Liver (tissue), 9 donors: ENCODE measurements around the gene AFF4. TPM values are rescaled to one million over a fixed set of nuclear protein-coding genes. Genes with fewer than 3 reads are reported as not detected.
A peak's percentile ranks its signal among the peaks of the same experiment; 100 is the strongest.

ENCODE experiments used
- DNase-seq: peaks from one replicate; pipeline ENCODE4 v3.0.0-alpha.2; 2017; ENCODE audit warnings: low spot score
- H3K27ac ChIP-seq, 2 donors: one replicate each; pipeline ENCODE4 v1.7.0; 2013; ENCODE audit warnings: inconsistent platforms in 2 of 2, low read length in 2 of 2, control low read depth in 1 of 2, low read depth in 1 of 2, mild to moderate bottlenecking in 1 of 2
- H3K27me3 ChIP-seq, 4 donors: one replicate each; pipeline versions ENCODE4 v1.6.1 to v1.7.0; 2013; ENCODE audit warnings: low read length in 3 of 4, inconsistent platforms in 1 of 4, mild to moderate bottlenecking in 1 of 4, moderate library complexity in 1 of 4; ENCODE audit not compliant: control insufficient read depth in 4 of 4, insufficient read depth in 4 of 4
- H3K36me3 ChIP-seq, 4 donors: one replicate each; pipeline versions ENCODE4 v1.6.1 to v1.7.0; 2013; ENCODE audit warnings: low read length in 3 of 4, mild to moderate bottlenecking in 3 of 4, low read depth in 1 of 4, moderate library complexity in 1 of 4; ENCODE audit not compliant: control insufficient read depth in 4 of 4, insufficient read depth in 3 of 4
- H3K4me1 ChIP-seq, 4 donors: one replicate each; pipeline versions ENCODE4 v1.6.1 to v1.7.0; 2013; ENCODE audit warnings: low read length in 3 of 4, mild to moderate bottlenecking in 3 of 4, moderate library complexity in 1 of 4; ENCODE audit not compliant: control insufficient read depth in 4 of 4, insufficient read depth in 4 of 4
- H3K4me3 ChIP-seq, 3 donors: one replicate each; pipeline versions ENCODE4 v1.6.1 to v1.7.0; 2013; ENCODE audit warnings: low read length in 3 of 3, control low read depth in 1 of 3, low read depth in 1 of 3, mild to moderate bottlenecking in 1 of 3
- H3K9ac ChIP-seq, 2 donors: one replicate each; pipeline ENCODE4 v1.7.0; 2013; ENCODE audit warnings: low read length in 2 of 2, mild to moderate bottlenecking in 2 of 2, moderate library complexity in 2 of 2, control low read depth in 1 of 2, low read depth in 1 of 2
- H3K9me3 ChIP-seq, 4 donors: one replicate each; pipeline versions ENCODE4 v1.6.1 to v1.7.0; 2013; ENCODE audit warnings: low read length in 3 of 4; ENCODE audit not compliant: control insufficient read depth in 4 of 4
- EGR1 ChIP-seq, 2 donors: IDR thresholded peaks; 2 replicates each; pipeline ENCODE4 v1.6.1; 2016 to 2018; ENCODE audit warnings: antibody characterized with exemption in 2 of 2, low read depth in 2 of 2
- FOXA1 ChIP-seq: IDR thresholded peaks from 2 replicates; pipeline ENCODE4 v1.6.1; 2016; ENCODE audit warnings: antibody characterized with exemption
- FOXA2 ChIP-seq: IDR thresholded peaks from 2 replicates; pipeline ENCODE4 v1.6.1; 2016; ENCODE audit warnings: antibody characterized with exemption
- GABPA ChIP-seq, 2 donors: IDR thresholded peaks in 1 of 2; conservative IDR thresholded peaks in 1 of 2; 2 replicates each; pipeline ENCODE4 v1.6.1; 2016; ENCODE audit warnings: antibody characterized with exemption in 2 of 2, mild to moderate bottlenecking in 1 of 2, moderate library complexity in 1 of 2
- HNF4A ChIP-seq, 2 donors: conservative IDR thresholded peaks; 2 replicates each; pipeline ENCODE4 v1.6.1; 2016; ENCODE audit warnings: antibody characterized with exemption in 2 of 2, mild to moderate bottlenecking in 2 of 2
- JUND ChIP-seq, 2 donors: IDR thresholded peaks; 2 replicates each; pipeline ENCODE4 v1.6.1; 2016; ENCODE audit warnings: antibody characterized with exemption in 2 of 2
- NR2F2 ChIP-seq: IDR thresholded peaks from 2 replicates; pipeline ENCODE4 v1.6.1; 2016; ENCODE audit warnings: antibody characterized with exemption
- RAD21 ChIP-seq, 2 donors: IDR thresholded peaks; 2 replicates each; pipeline ENCODE4 v1.6.1; 2016; ENCODE audit warnings: antibody characterized with exemption in 2 of 2, mild to moderate bottlenecking in 2 of 2
- RXRA ChIP-seq, 2 donors: IDR thresholded peaks; 2 replicates each; pipeline ENCODE4 v1.6.1; 2017 to 2018; ENCODE audit warnings: antibody characterized with exemption in 2 of 2, mild to moderate bottlenecking in 1 of 2
- SP1 ChIP-seq: IDR thresholded peaks from 2 replicates; pipeline ENCODE4 v1.6.1; 2018; ENCODE audit warnings: antibody characterized with exemption, mild to moderate bottlenecking
- TAF1 ChIP-seq: conservative IDR thresholded peaks from 2 replicates; pipeline ENCODE4 v1.6.1; 2016; ENCODE audit warnings: antibody characterized with exemption, mild to moderate bottlenecking
- YY1 ChIP-seq: IDR thresholded peaks from 2 replicates; pipeline ENCODE4 v1.6.1; 2016; ENCODE audit warnings: antibody characterized with exemption, mild to moderate bottlenecking
- WGBS: extraction: QIAGEN DNeasy Blood & Tissue Kit; methylation state at CpG from one replicate; pipeline ENCODE4 v1.1.7; 2013; 5-methylcytosine and 5-hydroxymethylcytosine counted together
- polyA plus RNA-seq, 2 donors: library from polyadenylated mRNA; stranded (reverse) in 1 of 2; unstranded in 1 of 2; fragments of 200-250 nt in 1 of 2; fragments of >200 nt in 1 of 2; fragmentation: Nextera tagmentation in 1 of 2; extraction: Ambion mirVana in 1 of 2; gene quantifications; one replicate each; pipeline versions ENCODE4 v1.2.1 to v1.2.3, GENCODE V29; 2013 to 2015
- total RNA-seq, 2 donors: library from RNA; depleted of rRNA; stranded (reverse); fragments of >200 nt; gene quantifications; one replicate each; pipeline ENCODE4 v1.2.3, GENCODE V29; 2014
- TF ChIP-seq, protein P1 (sequence below): IDR thresholded peaks from 2 replicates; pipeline ENCODE4 v1.6.1; 2016; ENCODE audit warnings: antibody characterized with exemption
- TF ChIP-seq, protein P2 (sequence below): fragments of 150-350 bp; IDR thresholded peaks from 2 replicates; pipeline ENCODE4 v1.5.1; 2017; ENCODE audit warnings: improper control_type of control experiment, low read depth, low read length; ENCODE audit not compliant: missing input control
- TF ChIP-seq, protein P3 (sequence below): IDR thresholded peaks from 2 replicates; pipeline ENCODE4 v1.6.1; 2016; ENCODE audit warnings: antibody characterized with exemption
- TF ChIP-seq, protein P4 (sequence below): IDR thresholded peaks from 2 replicates; pipeline ENCODE4 v1.6.1; 2016; ENCODE audit warnings: antibody characterized with exemption
- donor health status: healthy.
- donor health status: healthy.
- donor health status: healthy.
- donor health status: healthy.
- donor health status: healthy.

The AFF4 gene
- total and polyA plus RNA-seq, 4 donors, result 5.5 to 19.1 (median 16.9) TPM

DNA sequence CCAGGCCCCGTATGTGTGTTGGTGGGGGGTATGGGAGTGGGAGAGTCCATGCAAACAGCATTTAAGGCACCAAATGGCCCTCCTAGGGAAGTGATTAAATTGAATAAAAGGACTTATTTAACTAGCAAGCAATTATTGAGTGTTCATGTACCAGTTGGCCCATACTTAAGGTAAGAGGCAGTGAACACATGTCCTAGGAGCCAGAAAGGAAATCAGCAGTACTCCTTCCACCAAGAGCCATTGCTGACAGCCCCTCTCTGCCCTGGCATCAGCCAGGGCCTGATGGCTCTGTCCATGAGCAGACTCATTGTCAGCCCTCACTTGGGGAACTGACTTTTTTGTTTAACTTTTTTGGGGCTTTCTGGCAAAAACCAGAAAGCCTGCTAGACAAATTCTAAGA is 122.5 kb downstream of the AFF4 start:
- Histone ChIP-seq H3K4me1 (peaks cover 6 to 42% (median 15%) of the 10 kb centered on the region in 4 donors), H3K9me3 (no peaks in the 10 kb centered on the region), H3K27me3 (no peaks in the 10 kb centered on the region), H3K27ac (peak overlapping the region; percentile 91 to 98), H3K4me3 (no peak overlapping the region), H3K9ac (no peak overlapping the region), H3K36me3 (no peaks in the 10 kb centered on the region)
- DNase-seq, result no peak
- WGBS, result 38% methylated on average over 1 of the region's 1 CpG
- TF ChIP-seq, protein P1, sequence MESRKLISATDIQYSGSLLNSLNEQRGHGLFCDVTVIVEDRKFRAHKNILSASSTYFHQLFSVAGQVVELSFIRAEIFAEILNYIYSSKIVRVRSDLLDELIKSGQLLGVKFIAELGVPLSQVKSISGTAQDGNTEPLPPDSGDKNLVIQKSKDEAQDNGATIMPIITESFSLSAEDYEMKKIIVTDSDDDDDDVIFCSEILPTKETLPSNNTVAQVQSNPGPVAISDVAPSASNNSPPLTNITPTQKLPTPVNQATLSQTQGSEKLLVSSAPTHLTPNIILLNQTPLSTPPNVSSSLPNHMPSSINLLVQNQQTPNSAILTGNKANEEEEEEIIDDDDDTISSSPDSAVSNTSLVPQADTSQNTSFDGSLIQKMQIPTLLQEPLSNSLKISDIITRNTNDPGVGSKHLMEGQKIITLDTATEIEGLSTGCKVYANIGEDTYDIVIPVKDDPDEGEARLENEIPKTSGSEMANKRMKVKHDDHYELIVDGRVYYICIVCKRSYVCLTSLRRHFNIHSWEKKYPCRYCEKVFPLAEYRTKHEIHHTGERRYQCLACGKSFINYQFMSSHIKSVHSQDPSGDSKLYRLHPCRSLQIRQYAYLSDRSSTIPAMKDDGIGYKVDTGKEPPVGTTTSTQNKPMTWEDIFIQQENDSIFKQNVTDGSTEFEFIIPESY, result no peak
- TF ChIP-seq RAD21 (IDR thresholded peaks at IDR 0.05) (no peak), RXRA (IDR thresholded peaks at IDR 0.05) (no peak), FOXA2 (no peak), YY1 (no peak), HNF4A (conservative IDR thresholded peaks at IDR 0.05) (no peak), SP1 (no peak), FOXA1 (no peak), GABPA (IDR thresholded peaks at IDR 0.05 in 1 of 2, conservative IDR thresholded peaks at IDR 0.05 in 1 of 2) (no peak)
- TF ChIP-seq, protein P2, sequence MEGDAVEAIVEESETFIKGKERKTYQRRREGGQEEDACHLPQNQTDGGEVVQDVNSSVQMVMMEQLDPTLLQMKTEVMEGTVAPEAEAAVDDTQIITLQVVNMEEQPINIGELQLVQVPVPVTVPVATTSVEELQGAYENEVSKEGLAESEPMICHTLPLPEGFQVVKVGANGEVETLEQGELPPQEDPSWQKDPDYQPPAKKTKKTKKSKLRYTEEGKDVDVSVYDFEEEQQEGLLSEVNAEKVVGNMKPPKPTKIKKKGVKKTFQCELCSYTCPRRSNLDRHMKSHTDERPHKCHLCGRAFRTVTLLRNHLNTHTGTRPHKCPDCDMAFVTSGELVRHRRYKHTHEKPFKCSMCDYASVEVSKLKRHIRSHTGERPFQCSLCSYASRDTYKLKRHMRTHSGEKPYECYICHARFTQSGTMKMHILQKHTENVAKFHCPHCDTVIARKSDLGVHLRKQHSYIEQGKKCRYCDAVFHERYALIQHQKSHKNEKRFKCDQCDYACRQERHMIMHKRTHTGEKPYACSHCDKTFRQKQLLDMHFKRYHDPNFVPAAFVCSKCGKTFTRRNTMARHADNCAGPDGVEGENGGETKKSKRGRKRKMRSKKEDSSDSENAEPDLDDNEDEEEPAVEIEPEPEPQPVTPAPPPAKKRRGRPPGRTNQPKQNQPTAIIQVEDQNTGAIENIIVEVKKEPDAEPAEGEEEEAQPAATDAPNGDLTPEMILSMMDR, result no peak
- TF ChIP-seq, protein P3, sequence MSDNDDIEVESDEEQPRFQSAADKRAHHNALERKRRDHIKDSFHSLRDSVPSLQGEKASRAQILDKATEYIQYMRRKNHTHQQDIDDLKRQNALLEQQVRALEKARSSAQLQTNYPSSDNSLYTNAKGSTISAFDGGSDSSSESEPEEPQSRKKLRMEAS, result no peak
- TF ChIP-seq, protein P4, sequence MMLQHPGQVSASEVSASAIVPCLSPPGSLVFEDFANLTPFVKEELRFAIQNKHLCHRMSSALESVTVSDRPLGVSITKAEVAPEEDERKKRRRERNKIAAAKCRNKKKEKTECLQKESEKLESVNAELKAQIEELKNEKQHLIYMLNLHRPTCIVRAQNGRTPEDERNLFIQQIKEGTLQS, result no peak

DNA sequence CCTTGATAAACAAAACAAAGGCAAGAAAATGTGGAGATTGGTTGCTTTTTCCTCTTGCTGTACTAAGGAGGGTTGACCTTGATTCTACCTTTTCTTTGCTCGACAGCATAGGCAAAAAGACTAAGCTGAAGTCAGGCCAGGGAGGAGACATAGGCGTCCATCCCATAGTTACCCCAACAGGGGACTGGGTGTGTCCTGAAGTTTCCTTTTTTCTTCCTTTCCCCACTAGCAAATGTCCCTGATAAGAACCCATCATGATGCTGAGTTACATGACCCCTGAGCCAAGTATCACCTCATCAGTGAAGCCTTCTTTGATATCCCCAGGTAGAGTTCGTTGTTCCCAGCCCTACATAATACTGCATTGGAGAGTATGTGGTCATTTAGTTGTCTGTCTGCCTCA is 123.1 kb downstream of the AFF4 start:
- WGBS, result 62% methylated on average over 3 of the region's 3 CpGs
- H3K27me3 ChIP-seq, result no peaks in the 10 kb centered on the region
- H3K9me3 ChIP-seq, result no peaks in the 10 kb centered on the region
- DNase-seq, result no peak
- no peaks in the 10 kb centered on the region for H3K36me3 ChIP-seq
- H3K4me1 ChIP-seq, result peaks cover 6 to 42% (median 15%) of the 10 kb centered on the region in 4 donors
- H3K4me3 ChIP-seq, result no peak overlapping the region
- TF ChIP-seq RAD21 (IDR thresholded peaks at IDR 0.05) (no peak), EGR1 (IDR thresholded peaks at IDR 0.05; ENCODE audit: low read depth in 2 of 2) (peak in 1 of 2 donors; percentile 8), RXRA (IDR thresholded peaks at IDR 0.05) (no peak), NR2F2 (no peak), TAF1 (no peak), YY1 (peak; percentile 3), JUND (IDR thresholded peaks at IDR 0.05) (no peak)
- TF ChIP-seq, protein P3, result no peak
- H3K9ac ChIP-seq, result peak overlapping the region; percentile 35 to 67
- H3K27ac ChIP-seq, result peak overlapping the region; percentile 91 to 98
